Epithelial cell of esophagus (primary cell): Measurements from ENCODE around the gene ANKRD16.
"Not testable (repeated sequence)": the region's sequence is repeated elsewhere in the genome, so short reads cannot be mapped to it uniquely, and the experiment has no call there.

Experiments
- DNase-seq: peaks from one replicate; pipeline ENCODE4 v3.0.0; 2010; ENCODE audit warnings: low read depth
- H3K4me3 ChIP-seq: 2 replicates; pipeline ENCODE4 v1.5.1; 2011; ENCODE audit warnings: mild to moderate bottlenecking, low read length, control low read depth
- TF ChIP-seq, protein P1 (sequence below): IDR thresholded peaks from 2 replicates; pipeline ENCODE4 v1.5.1; 2011; ENCODE audit warnings: low read depth, mild to moderate bottlenecking, low read length, control low read depth, inconsistent platforms; ENCODE audit not compliant: insufficient read depth; ENCODE audit errors: missing control alignments

Gene ANKRD16

DNA sequence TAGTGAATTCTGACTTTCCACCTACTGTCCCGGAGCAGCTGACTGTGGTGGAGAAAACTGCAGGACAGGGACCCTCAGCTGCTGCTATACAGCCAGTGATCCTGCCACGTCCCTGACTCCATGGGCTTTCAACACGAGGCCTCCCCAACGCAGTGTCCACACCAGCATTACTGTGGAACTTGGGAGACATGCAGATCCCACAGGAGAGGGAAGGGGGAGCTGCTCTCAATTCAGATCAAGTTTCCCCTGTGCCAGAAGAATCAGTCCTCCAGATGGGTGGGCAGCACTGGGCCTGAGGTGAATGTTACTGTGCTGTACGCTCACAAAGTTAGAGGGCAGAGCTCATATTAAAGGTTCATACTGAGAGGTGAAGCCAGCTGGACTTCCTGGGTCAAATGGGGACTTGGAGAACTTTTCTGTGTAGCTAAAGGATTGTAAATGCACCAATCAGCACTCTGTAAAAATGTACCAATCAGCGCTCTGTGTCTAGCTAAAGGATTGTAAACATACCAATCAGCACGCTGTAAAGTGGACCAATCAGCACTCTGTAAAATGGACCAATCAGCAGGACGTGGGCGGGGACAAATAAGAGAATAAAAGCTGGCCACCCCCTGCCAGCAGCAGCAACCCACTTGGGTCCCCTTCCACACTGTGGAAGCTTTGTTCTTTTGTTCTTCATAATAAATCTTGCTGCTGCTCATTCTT lies 26.6 kb downstream of the ANKRD16 start:
- not testable (repeated sequence) for H3K4me3 ChIP-seq, DNase-seq

- TF ChIP-seq, protein P1, sequence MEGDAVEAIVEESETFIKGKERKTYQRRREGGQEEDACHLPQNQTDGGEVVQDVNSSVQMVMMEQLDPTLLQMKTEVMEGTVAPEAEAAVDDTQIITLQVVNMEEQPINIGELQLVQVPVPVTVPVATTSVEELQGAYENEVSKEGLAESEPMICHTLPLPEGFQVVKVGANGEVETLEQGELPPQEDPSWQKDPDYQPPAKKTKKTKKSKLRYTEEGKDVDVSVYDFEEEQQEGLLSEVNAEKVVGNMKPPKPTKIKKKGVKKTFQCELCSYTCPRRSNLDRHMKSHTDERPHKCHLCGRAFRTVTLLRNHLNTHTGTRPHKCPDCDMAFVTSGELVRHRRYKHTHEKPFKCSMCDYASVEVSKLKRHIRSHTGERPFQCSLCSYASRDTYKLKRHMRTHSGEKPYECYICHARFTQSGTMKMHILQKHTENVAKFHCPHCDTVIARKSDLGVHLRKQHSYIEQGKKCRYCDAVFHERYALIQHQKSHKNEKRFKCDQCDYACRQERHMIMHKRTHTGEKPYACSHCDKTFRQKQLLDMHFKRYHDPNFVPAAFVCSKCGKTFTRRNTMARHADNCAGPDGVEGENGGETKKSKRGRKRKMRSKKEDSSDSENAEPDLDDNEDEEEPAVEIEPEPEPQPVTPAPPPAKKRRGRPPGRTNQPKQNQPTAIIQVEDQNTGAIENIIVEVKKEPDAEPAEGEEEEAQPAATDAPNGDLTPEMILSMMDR = no peak
- no peak for DNase-seq
- H3K4me3 ChIP-seq = no peak overlapping the region
Observed at GRCh38 chr10:5862360-5862961, 27.2 kb downstream of the ANKRD16 start.

GRCh38 chr10:5860066-5860465 lies 29.6 kb downstream of the ANKRD16 start:
- TF ChIP-seq, protein P1 = no peak
- no peak for DNase-seq
- no peak overlapping the region for H3K4me3 ChIP-seq

- H3K4me3 ChIP-seq = no peak overlapping the region
- DNase-seq = no peak
- TF ChIP-seq, protein P1 = no peak
Observed at GRCh38 chr10:5858811-5859210, 30.9 kb downstream of the ANKRD16 start.

GRCh38 chr10:5856701-5857004 lies 33.0 kb downstream of the ANKRD16 start:
- H3K4me3 ChIP-seq = no peak overlapping the region
- TF ChIP-seq, protein P1 = no peak
- no peak for DNase-seq

DNA sequence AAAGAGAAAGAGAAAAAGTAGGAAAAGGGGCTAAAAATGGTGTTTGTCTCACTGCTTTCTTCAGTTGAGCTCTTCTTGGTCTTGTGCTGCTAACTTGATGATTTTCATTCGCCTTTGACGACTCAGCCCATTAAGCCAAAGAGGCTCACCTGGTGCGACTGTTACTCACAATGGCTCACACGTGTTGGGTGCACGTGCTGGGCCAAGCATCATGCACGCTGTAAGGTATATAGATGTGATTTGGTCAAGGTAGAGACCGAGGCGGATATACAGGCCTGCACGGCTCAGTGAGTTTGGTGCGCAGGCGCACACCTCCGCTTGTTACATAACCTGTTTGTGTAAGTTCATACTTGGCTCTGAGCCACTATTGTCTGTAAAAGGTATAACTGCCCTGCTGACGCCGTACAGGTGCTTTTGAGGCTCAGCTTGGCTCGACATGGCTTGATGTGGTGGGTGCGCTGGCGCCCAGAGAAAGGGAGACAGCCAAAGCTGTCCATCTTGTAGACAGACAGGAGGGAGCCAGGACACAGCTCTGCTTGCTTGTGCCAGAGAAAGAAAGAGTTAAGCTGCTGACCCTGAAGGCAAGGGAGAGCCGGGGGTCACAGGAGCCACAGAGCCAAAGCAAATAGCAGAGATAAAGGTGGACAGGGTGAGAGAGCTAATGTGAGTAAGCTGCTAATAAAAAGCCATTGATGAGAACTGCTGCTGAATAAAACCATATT lies 33.6 kb downstream of the ANKRD16 start:
- DNase-seq = no peak
- no peak overlapping the region for H3K4me3 ChIP-seq
- TF ChIP-seq, protein P1 = no peak

- TF ChIP-seq, protein P1 = no peak
- DNase-seq = no peak
- H3K4me3 ChIP-seq = no peak overlapping the region
Observed at GRCh38 chr10:5854131-5854475, 35.6 kb downstream of the ANKRD16 start.

- DNase-seq, H3K4me3 ChIP-seq: not testable (repeated sequence)
Observed at GRCh38 chr10:5846667-5847066, 43.0 kb downstream of the ANKRD16 start.
